ENCODE results near the gene PTTG2.

DNA sequence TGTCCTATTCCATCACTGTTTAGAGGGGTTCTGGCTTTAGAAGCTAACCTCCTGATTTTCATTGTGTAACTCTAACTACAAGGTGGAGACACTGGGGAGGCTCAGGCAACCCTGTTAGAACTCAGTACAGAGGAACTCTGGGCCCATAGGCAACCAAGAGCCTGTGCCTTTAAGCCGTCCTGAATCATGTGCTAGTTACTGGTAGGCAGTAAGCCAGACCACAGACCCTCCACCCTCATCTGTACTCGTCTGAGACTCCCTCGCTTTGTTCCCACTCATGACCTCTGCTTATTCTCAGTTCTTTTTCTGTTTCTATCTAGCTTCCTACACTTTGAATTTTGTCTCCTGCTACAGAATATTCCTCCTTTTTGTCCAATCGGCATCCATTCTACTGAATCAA lies 37.9 kb upstream of the PTTG2 start:
- TF ChIP-seq, protein P1, sequence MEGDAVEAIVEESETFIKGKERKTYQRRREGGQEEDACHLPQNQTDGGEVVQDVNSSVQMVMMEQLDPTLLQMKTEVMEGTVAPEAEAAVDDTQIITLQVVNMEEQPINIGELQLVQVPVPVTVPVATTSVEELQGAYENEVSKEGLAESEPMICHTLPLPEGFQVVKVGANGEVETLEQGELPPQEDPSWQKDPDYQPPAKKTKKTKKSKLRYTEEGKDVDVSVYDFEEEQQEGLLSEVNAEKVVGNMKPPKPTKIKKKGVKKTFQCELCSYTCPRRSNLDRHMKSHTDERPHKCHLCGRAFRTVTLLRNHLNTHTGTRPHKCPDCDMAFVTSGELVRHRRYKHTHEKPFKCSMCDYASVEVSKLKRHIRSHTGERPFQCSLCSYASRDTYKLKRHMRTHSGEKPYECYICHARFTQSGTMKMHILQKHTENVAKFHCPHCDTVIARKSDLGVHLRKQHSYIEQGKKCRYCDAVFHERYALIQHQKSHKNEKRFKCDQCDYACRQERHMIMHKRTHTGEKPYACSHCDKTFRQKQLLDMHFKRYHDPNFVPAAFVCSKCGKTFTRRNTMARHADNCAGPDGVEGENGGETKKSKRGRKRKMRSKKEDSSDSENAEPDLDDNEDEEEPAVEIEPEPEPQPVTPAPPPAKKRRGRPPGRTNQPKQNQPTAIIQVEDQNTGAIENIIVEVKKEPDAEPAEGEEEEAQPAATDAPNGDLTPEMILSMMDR (IDR thresholded peaks at IDR 0.05) = no peak
- no peak for TF ChIP-seq POLR2AphosphoS5 (IDR thresholded peaks at IDR 0.05)
- no peak for TF ChIP-seq EP300 (IDR thresholded peaks at IDR 0.05)

Measured in upper lobe of left lung (tissue), 4 donors.